Liver (tissue), 9 donors: Measurements from ENCODE around the gene PIP4K2A. TPM values are rescaled to one million over a fixed set of nuclear protein-coding genes. Genes with fewer than 3 reads are reported as not detected.

Source experiments
- DNase-seq: peaks from one replicate; pipeline ENCODE4 v3.0.0-alpha.2; 2017; ENCODE audit warnings: low spot score
- H3K27ac ChIP-seq, 2 donors: one replicate each; pipeline ENCODE4 v1.7.0; 2013; ENCODE audit warnings: inconsistent platforms in 2 of 2, low read length in 2 of 2, control low read depth in 1 of 2, low read depth in 1 of 2, mild to moderate bottlenecking in 1 of 2
- H3K27me3 ChIP-seq, 4 donors: one replicate each; pipeline versions ENCODE4 v1.6.1 to v1.7.0; 2013; ENCODE audit warnings: low read length in 3 of 4, inconsistent platforms in 1 of 4, mild to moderate bottlenecking in 1 of 4, moderate library complexity in 1 of 4; ENCODE audit not compliant: control insufficient read depth in 4 of 4, insufficient read depth in 4 of 4
- H3K36me3 ChIP-seq, 4 donors: one replicate each; pipeline versions ENCODE4 v1.6.1 to v1.7.0; 2013; ENCODE audit warnings: low read length in 3 of 4, mild to moderate bottlenecking in 3 of 4, low read depth in 1 of 4, moderate library complexity in 1 of 4; ENCODE audit not compliant: control insufficient read depth in 4 of 4, insufficient read depth in 3 of 4
- H3K4me1 ChIP-seq, 4 donors: one replicate each; pipeline versions ENCODE4 v1.6.1 to v1.7.0; 2013; ENCODE audit warnings: low read length in 3 of 4, mild to moderate bottlenecking in 3 of 4, moderate library complexity in 1 of 4; ENCODE audit not compliant: control insufficient read depth in 4 of 4, insufficient read depth in 4 of 4
- H3K4me3 ChIP-seq, 3 donors: one replicate each; pipeline versions ENCODE4 v1.6.1 to v1.7.0; 2013; ENCODE audit warnings: low read length in 3 of 3, control low read depth in 1 of 3, low read depth in 1 of 3, mild to moderate bottlenecking in 1 of 3
- H3K9ac ChIP-seq, 2 donors: one replicate each; pipeline ENCODE4 v1.7.0; 2013; ENCODE audit warnings: low read length in 2 of 2, mild to moderate bottlenecking in 2 of 2, moderate library complexity in 2 of 2, control low read depth in 1 of 2, low read depth in 1 of 2
- H3K9me3 ChIP-seq, 4 donors: one replicate each; pipeline versions ENCODE4 v1.6.1 to v1.7.0; 2013; ENCODE audit warnings: low read length in 3 of 4; ENCODE audit not compliant: control insufficient read depth in 4 of 4
- ATF3 ChIP-seq: IDR thresholded peaks from 2 replicates; pipeline ENCODE4 v1.6.1; 2016; ENCODE audit warnings: antibody characterized with exemption
- CTCF ChIP-seq: fragments of 150-350 bp; IDR thresholded peaks from 2 replicates; pipeline ENCODE4 v1.5.1; 2017; ENCODE audit warnings: improper control_type of control experiment, low read depth, low read length; ENCODE audit not compliant: missing input control
- EGR1 ChIP-seq, 2 donors: IDR thresholded peaks; 2 replicates each; pipeline ENCODE4 v1.6.1; 2016 to 2018; ENCODE audit warnings: antibody characterized with exemption in 2 of 2, low read depth in 2 of 2
- FOXA1 ChIP-seq: IDR thresholded peaks from 2 replicates; pipeline ENCODE4 v1.6.1; 2016; ENCODE audit warnings: antibody characterized with exemption
- FOXA2 ChIP-seq: IDR thresholded peaks from 2 replicates; pipeline ENCODE4 v1.6.1; 2016; ENCODE audit warnings: antibody characterized with exemption
- GABPA ChIP-seq, 2 donors: IDR thresholded peaks in 1 of 2; conservative IDR thresholded peaks in 1 of 2; 2 replicates each; pipeline ENCODE4 v1.6.1; 2016; ENCODE audit warnings: antibody characterized with exemption in 2 of 2, mild to moderate bottlenecking in 1 of 2, moderate library complexity in 1 of 2
- HNF4A ChIP-seq, 2 donors: conservative IDR thresholded peaks; 2 replicates each; pipeline ENCODE4 v1.6.1; 2016; ENCODE audit warnings: antibody characterized with exemption in 2 of 2, mild to moderate bottlenecking in 2 of 2
- HNF4G ChIP-seq: IDR thresholded peaks from 2 replicates; pipeline ENCODE4 v1.6.1; 2016; ENCODE audit warnings: antibody characterized with exemption
- JUND ChIP-seq, 2 donors: IDR thresholded peaks; 2 replicates each; pipeline ENCODE4 v1.6.1; 2016; ENCODE audit warnings: antibody characterized with exemption in 2 of 2
- MAX ChIP-seq: IDR thresholded peaks from 2 replicates; pipeline ENCODE4 v1.6.1; 2016; ENCODE audit warnings: antibody characterized with exemption
- NR2F2 ChIP-seq: IDR thresholded peaks from 2 replicates; pipeline ENCODE4 v1.6.1; 2016; ENCODE audit warnings: antibody characterized with exemption
- RAD21 ChIP-seq, 2 donors: IDR thresholded peaks; 2 replicates each; pipeline ENCODE4 v1.6.1; 2016; ENCODE audit warnings: antibody characterized with exemption in 2 of 2, mild to moderate bottlenecking in 2 of 2
- REST ChIP-seq: IDR thresholded peaks from 2 replicates; pipeline ENCODE4 v1.6.1; 2016; ENCODE audit warnings: antibody characterized with exemption, mild to moderate bottlenecking
- RXRA ChIP-seq, 2 donors: IDR thresholded peaks; 2 replicates each; pipeline ENCODE4 v1.6.1; 2017 to 2018; ENCODE audit warnings: antibody characterized with exemption in 2 of 2, mild to moderate bottlenecking in 1 of 2
- SP1 ChIP-seq: IDR thresholded peaks from 2 replicates; pipeline ENCODE4 v1.6.1; 2018; ENCODE audit warnings: antibody characterized with exemption, mild to moderate bottlenecking
- TAF1 ChIP-seq: conservative IDR thresholded peaks from 2 replicates; pipeline ENCODE4 v1.6.1; 2016; ENCODE audit warnings: antibody characterized with exemption, mild to moderate bottlenecking
- YY1 ChIP-seq: IDR thresholded peaks from 2 replicates; pipeline ENCODE4 v1.6.1; 2016; ENCODE audit warnings: antibody characterized with exemption, mild to moderate bottlenecking
- ZBTB33 ChIP-seq: IDR thresholded peaks from 2 replicates; pipeline ENCODE4 v1.6.1; 2016; ENCODE audit warnings: antibody characterized with exemption
- WGBS: extraction: QIAGEN DNeasy Blood & Tissue Kit; methylation state at CpG from one replicate; pipeline ENCODE4 v1.1.7; 2013; 5-methylcytosine and 5-hydroxymethylcytosine counted together
- polyA plus RNA-seq, 2 donors: library from polyadenylated mRNA; stranded (reverse) in 1 of 2; unstranded in 1 of 2; fragments of 200-250 nt in 1 of 2; fragments of >200 nt in 1 of 2; fragmentation: Nextera tagmentation in 1 of 2; extraction: Ambion mirVana in 1 of 2; gene quantifications; one replicate each; pipeline versions ENCODE4 v1.2.1 to v1.2.3, GENCODE V29; 2013 to 2015
- total RNA-seq, 2 donors: library from RNA; depleted of rRNA; stranded (reverse); fragments of >200 nt; gene quantifications; one replicate each; pipeline ENCODE4 v1.2.3, GENCODE V29; 2014
- donor health status: healthy.
- donor health status: healthy.
- donor health status: healthy.
- donor health status: healthy.
- donor health status: healthy.

The PIP4K2A gene
- total and polyA plus RNA-seq, 4 donors = 6.4 to 53.7 (median 8.6) TPM

- TF ChIP-seq YY1 = no peak
Observed at GRCh38 chr10:22761569-22762220, 47.3 kb upstream of the PIP4K2A start (continued).

- H3K27me3 ChIP-seq = no peaks in the 10 kb centered on the region
- H3K4me1 ChIP-seq = no peaks in the 10 kb centered on the region
- DNase-seq = no peak
- H3K9me3 ChIP-seq = no peaks in the 10 kb centered on the region
- TF ChIP-seq NR2F2 (no peak), EGR1 (IDR thresholded peaks at IDR 0.05; ENCODE audit: low read depth in 2 of 2) (no peak), FOXA2 (no peak), RAD21 (IDR thresholded peaks at IDR 0.05) (no peak), HNF4A (conservative IDR thresholded peaks at IDR 0.05) (no peak), TAF1 (no peak), GABPA (IDR thresholded peaks at IDR 0.05 in 1 of 2, conservative IDR thresholded peaks at IDR 0.05 in 1 of 2) (no peak), SP1 (no peak), JUND (IDR thresholded peaks at IDR 0.05) (no peak), REST (no peak), ATF3 (no peak), HNF4G (no peak)
- H3K36me3 ChIP-seq = no peaks in the 10 kb centered on the region
- no peak overlapping the region for H3K4me3 ChIP-seq
- H3K27ac ChIP-seq = no peak overlapping the region
- no peak overlapping the region for H3K9ac ChIP-seq
Observed at GRCh38 chr10:22760025-22760424, 45.6 kb upstream of the PIP4K2A start.

GRCh38 chr10:22758867-22759266 lies 44.5 kb upstream of the PIP4K2A start:
- H3K36me3 ChIP-seq = no peaks in the 10 kb centered on the region
- DNase-seq = no peak
- H3K9ac ChIP-seq = no peak overlapping the region
- H3K4me3 ChIP-seq = no peak overlapping the region
- no peak overlapping the region for H3K27ac ChIP-seq
- 95% methylated on average over 6 of the region's 6 CpGs for WGBS
- no peaks in the 10 kb centered on the region for H3K27me3 ChIP-seq
- no peaks in the 10 kb centered on the region for H3K4me1 ChIP-seq
- H3K9me3 ChIP-seq = no peaks in the 10 kb centered on the region
- TF ChIP-seq SP1 (no peak), CTCF (no peak), MAX (no peak), JUND (IDR thresholded peaks at IDR 0.05) (no peak), RXRA (IDR thresholded peaks at IDR 0.05) (no peak), REST (no peak), YY1 (no peak), ATF3 (no peak), RAD21 (IDR thresholded peaks at IDR 0.05) (no peak), HNF4A (conservative IDR thresholded peaks at IDR 0.05) (no peak), HNF4G (no peak), FOXA1 (no peak), FOXA2 (no peak), TAF1 (no peak), ZBTB33 (no peak), GABPA (IDR thresholded peaks at IDR 0.05 in 1 of 2, conservative IDR thresholded peaks at IDR 0.05 in 1 of 2) (no peak), NR2F2 (no peak)
